ENCODE results near the gene PPP3R1.

The PPP3R1 gene

DNA sequence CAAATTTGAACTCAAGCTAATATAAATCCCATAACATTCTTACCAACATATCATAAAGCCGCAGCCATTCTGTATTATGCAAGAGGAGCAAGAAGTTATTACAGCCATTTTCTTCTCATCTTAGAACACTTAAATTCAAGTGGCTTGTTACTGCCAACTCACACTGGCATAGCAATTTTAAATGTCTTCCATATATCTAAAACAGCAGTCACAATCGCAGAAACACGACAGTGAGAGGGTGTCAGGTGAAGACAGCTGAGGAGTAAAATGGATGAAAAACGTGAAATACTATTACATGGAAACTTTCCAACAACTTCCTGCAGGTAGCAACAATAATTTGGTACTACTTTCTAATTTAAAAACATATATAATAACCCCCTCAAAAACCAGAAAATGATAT, 17.9 kb downstream of the PPP3R1 start:
- DNase-seq (ENCODE audit: low read depth): no peak

DNA sequence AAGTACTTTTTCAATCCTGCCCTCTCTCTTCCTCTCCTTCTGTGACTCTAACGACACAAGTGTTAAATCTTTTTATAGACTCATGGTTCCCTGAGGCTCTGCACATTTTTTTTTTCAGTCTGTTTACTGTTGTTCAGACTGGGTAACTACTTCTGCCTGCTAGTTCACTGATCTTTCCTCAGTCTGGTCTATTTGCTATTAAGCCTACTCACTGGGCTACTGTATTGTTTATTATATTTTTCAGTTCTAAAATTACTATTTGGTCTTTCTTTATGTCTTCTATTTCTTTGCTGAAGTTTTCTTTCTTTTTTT, 21.3 kb downstream of the PPP3R1 start:
- no peak for DNase-seq (ENCODE audit: low read depth)

DNA sequence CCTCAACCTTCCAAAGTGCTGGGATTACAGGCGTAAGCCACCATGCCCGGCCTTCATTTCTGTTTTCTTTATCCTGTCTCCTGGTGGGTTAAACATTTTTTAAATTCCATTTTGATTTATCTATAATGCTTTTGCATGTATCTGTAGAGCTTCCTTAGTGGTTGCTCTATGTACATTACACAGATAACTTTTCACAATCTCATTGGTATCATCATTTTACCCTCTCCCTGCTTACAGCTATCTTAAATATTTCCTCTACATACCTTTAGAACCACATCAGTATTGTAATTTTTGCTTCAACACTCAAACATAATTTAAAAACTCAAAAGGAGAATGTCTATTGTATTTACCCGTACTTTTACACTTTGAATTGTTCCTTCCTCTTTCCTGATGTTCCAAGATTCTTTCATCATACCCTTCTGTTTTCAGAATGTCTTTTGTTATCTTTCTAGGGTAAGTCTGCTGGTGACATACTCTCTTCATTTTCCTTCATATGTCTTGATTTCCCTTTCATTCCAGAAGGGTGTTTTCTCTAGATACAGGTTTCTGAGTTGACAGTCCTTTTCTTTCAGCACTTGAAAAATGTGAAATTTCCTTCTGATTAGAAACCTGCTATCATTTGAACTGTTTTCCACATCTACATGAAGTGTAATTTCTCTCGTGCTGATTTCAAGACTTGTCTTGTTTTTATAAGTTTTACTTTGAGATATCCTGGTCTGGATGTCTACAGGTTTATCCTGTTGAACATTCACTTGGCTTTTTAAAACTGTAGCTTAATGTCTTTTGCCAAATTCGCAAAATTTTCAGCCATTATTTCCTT, 21.9 kb downstream of the PPP3R1 start:
- DNase-seq (ENCODE audit: low read depth): no peak

DNA sequence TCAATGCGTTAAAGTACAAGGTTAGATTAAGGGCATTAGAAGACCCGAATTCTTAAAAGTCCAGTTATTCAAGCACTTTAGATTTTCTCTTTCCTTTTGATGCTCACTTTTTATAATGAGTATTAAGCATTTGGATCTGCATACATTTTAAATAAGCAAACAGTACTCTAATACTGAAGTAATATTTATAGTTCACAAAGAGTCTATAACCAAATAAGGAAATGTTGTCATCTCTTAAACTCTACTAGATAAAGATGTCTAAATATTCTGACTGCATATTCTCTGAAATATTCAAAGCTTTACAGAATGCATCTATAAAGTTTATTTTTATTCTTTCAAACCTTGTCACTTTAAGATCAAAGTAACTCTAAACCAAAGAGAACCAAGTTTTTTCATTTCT, 25.5 kb downstream of the PPP3R1 start:
- DNase-seq (ENCODE audit: low read depth): no peak

DNA sequence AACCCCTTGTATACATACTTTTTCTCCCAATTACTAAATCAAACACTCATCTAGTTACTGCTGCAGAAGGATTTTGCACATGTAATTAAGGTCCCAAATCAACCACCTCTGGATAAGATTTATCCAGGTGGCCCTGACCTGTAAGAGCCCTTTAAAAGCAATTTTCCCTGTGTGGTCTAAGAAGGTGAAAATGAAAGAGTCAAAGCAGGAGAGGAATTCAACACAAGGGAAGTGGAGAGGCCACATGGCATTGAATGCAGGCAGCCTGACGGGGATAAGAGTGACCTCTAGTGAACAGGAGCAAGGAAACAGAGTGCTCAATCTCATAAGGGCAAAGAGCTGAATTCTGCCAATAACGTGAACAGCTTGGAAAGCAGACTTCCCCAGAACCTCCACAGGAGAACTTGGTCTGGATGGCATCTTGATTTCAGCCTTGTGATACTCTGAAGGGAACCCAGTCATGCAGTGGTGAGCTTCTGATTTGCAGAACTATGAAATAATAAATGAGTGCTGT, 27.2 kb downstream of the PPP3R1 start:
- DNase-seq (ENCODE audit: low read depth): no peak

DNA sequence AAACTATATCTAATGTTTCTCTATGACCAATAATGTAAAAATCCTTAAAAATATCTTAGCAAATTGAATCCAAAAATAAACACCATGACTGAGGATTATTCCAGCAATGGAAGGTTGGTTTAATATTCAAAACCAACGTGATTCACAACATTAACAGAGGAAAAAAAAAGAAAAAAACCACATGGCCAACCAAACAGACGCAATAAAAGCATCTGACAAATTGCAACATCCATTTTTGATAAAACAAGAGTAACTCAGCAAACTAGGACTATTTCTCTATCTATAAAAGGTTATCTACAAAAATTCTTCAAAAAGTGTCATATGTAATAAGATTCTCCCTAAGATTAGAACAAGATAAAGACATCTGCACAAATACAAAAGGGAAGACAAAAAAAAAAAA, 28.9 kb downstream of the PPP3R1 start:
- no peak for DNase-seq (ENCODE audit: low read depth)

DNA sequence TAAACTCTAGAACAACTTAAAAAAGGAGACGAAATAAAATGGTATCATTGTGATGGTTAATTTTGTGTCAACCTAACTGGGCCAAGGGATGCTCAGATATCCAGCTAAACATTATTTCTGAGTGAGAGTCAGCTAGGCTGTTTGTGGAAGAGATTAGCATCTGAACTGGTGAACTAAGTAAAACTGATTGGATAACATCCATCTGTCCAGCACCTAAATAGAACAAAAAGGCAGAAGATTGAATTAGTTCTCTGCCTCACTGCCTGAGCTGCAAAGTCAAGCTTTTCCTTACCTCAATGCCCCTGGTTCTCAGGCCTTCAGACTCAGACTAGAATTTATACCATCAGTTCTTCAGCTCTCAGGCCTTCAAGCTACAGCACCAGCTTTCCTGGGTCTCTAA, 30.0 kb downstream of the PPP3R1 start:
- DNase-seq (ENCODE audit: low read depth): no peak

DNA sequence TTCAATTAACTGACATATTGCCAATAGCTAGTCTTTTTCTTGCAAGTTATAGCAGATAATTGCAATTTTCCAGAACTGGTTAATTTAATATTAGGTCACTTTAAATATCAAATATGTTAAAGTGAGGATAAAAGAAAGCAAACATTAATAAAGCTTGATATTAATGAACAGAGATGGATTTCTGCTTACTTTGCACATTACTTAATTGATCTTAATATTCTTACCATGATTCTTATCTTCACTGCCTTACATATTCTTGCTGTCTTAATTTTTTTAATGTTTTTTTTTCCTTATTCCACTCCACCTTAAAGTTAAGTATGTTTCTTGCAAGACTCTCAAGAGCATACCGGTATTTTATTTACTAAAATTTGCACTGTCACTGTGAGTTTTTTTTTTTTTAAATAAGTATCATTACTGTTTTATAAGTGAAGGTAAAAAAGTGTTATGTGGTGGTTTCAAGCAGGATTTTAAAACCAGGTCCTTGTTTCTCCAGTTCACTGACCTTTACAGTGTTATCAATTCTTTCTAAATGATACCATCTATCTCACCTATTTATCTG, 33.9 kb downstream of the PPP3R1 start:
- DNase-seq (ENCODE audit: low read depth): no peak

DNA sequence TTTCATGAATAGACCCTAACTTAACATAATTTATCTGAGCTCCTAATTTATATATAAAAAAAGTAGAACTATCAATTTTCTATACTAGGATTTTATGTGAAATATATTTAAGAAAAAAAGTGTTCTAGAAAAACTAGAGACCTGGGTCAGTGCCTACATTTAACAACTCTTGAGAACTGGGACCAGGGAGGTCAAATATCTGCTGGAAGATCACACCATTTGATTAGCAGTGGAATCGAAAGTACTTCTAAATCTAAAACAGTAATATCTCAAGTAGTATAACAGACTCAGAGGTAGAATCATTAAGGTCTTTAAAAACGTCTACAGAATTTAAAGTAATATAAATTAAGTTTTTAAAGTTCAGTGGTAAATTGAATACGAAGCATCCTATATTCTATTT, 34.6 kb downstream of the PPP3R1 start:
- no peak for DNase-seq (ENCODE audit: low read depth)

DNA sequence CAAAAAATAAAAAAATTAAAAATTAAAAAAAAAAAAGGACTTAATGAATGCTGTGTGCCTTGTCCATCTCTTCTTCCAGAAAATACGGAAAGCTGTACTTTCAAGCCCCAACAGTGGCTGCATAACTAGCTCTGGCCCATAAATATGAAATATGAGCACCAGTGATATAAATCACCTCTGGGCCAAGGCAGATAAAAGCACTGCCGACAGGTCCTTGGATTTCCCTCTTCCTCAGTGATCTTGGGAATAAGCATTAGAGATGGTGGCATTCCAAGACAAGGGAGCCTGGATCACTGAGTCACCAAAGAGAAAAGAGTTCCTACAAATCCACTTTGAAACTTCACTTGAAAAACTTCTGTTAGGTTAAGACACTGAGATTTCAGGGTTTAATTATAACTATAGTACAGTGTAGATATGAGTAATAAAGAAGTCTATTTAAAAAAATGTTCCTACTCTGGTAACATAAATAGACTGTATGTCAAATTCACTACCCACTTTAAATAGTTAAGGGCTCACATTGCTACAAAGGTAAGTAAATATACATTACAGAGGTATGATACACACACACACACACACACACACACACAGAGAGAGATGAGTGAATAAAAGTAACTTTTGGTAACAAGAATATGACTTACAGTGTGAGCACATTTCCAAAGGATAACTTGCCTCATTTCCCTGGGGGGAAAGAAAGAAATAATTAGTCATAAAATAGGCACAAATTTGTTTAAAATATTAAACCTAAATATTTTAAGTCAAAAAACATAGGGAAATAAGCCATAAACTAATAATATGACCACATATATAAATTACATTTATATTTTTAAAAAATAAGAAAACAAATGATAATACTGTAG, 35.6 kb downstream of the PPP3R1 start:
- no peak for DNase-seq (ENCODE audit: low read depth)

DNA sequence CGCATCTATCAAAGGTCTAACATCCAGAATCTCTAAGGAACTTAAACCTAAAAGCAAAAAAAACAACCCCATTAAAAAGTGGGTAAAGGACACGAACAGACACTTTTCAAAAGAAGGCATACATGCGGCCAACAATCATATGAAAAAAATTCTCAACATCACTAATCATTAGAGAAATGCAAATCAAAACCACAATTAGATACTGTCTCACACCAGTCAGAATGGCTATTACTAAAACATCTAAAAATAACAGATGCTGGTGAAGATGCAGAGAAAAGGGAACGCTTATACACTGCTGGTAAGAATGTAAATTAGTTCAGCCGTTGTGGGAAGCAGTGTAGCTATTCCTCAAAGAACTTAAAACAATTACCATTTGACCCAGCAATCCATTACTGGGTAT, 38.0 kb downstream of the PPP3R1 start:
- DNase-seq (ENCODE audit: low read depth): no peak

DNA sequence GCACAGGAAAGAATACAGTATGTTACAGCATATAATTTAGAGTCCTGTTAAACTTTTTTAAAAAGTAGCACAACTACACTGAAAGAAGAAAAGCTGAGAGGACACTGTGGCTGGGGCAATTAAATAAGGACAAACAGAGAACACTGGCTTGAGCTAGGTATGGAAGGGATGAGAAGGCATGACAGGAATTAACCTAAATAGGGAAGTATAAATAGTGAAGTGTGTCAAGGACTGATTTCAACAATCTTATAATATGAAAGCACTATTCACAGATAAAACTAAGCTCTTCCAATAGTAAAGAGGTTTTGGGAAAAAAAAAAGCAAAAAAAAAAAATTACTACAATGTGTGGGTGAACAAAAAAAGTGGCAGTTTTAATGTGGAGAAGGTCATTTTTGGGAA, 45.5 kb downstream of the PPP3R1 start:
- no peak for DNase-seq (ENCODE audit: low read depth)

DNA sequence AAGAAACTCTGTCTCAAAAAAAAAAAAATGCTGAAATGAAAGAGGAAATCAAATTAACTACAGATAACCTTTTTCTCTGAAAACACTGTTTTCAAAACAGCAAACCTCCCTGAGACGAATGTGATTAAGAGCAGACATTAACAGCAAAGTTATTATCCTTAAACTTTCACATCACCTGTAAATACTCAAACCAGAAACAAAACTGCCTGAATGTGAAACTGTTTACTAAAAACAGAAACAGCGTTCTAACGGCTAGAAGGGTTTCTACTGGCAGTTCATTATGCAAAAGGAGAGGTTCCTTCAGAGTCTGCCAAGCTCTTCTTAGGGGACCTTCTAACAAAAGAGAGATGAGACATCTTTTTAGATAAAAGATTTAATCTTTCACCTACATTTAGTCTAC, 48.7 kb downstream of the PPP3R1 start:
- DNase-seq (ENCODE audit: low read depth): no peak

DNA sequence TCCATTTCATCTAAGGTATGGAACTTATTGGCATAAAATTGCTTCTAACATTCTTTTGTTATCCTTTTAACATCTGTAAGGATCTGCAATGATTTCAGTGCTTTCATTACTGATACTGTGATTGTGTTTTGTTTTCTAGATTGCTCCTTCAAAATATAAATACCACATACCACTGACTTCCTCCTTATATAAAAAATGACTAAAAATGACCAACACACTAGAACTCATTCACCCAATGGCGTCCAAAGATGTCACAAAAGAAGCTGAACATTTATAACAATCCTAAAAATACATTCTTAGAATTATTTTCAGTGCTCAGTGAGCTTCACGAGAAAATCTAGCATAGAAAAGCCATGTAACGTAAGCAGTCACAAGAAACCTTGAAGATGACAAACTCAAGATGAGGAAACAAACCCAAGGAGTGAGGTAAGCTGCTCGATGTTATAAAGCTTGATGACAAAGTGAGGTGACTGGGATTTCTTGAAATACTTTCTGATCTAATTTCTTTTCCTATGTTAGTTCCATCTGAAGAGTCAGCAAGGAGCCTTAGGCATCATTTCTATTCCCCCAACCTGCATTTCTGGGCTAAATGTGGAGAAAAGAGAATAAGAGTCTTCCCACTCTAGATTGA, 52.1 kb downstream of the PPP3R1 start:
- no peak for DNase-seq (ENCODE audit: low read depth)

DNA sequence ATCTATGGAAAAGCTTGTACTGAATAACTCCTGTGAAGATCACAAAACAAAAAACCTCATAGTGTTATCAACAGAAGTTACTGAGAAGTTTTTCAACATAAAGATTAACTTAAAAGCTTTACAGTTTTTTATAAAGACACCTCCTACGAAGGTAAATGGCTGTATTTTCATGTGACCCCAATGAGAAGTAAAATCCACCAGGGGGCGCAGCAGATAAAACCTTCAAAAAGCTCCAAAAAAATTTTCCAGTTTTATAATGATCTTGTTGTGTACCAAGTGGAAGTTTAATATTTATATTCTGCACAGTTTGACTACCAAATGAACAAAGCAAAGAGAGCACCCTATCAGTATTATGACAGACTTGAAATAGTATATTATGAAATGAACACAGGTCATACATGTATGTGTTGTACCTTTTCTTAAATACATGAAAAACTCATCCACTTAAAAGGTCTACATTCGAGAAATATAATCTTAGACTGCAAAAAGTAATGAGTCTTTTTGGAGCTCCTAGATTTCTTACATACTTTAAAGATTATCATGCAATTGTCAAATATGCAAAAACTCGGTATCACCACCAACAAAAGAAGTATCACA, 56.1 kb downstream of the PPP3R1 start:
- peak; percentile 46 for DNase-seq (ENCODE audit: low read depth)

DNA sequence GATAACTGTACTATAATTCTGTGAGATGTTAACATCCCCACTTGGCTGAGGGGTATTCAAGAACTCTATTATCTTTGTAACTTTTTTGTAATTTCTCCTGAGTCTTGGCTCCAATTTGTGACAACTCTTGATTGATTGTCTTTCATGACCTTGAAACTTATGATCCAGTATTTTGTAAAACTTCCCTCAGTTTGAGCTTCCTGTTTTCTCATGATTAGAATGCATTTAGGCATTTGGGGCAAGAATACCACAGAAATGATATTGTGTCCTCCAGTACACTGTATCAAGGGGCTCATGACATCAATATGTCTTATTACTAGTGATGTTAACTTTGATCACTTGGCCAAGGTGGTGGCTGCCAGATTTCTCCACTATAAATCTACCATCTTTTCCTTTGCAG, 57.2 kb downstream of the PPP3R1 start:
- DNase-seq (ENCODE audit: low read depth): no peak

DNA sequence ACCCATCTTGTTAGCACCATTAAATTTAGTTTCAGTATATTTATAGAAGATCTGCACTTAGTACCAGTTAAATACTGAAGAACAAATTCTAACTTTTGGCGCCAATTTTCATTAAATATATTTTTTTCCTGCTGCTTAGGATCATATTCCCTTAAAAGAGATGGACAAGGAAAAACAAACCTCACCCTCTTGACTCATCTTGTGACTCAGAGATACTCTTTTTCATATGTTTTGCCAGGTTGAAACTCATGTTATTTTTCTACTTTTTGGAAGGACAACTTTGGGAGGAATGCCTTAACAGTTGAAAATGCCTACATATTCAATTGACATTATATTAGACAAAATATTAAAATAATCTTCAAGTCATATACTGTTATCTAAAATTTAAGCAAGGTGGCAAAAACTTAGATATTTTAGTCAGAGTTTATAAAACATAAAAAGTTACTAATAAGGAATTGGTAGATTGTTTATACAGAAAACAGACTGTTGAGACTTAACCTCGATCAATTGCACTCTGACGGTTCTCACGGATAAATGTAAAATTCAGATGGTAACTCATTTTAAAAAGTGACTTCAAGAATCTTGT, 58.5 kb downstream of the PPP3R1 start:
- DNase-seq (ENCODE audit: low read depth): no peak

DNA sequence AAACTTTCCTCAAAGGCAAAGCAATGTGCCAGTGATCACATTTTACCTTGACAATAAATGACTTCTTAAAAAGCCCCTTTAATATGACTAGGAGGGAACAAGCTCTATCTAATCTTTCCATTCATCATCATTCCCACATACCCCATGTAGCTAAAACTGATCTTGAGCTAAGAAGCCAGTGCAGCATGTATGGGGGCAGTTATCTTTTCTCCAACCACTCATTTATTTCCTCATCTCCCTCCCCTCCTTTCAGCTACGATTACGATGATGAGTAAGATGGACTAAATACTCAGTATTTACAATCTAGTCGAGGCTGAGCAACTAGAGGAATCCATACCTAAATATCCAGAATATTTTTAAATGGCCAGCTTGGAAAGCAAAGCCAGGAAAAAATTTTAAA, 59.2 kb downstream of the PPP3R1 start:
- no peak for DNase-seq (ENCODE audit: low read depth)

DNA sequence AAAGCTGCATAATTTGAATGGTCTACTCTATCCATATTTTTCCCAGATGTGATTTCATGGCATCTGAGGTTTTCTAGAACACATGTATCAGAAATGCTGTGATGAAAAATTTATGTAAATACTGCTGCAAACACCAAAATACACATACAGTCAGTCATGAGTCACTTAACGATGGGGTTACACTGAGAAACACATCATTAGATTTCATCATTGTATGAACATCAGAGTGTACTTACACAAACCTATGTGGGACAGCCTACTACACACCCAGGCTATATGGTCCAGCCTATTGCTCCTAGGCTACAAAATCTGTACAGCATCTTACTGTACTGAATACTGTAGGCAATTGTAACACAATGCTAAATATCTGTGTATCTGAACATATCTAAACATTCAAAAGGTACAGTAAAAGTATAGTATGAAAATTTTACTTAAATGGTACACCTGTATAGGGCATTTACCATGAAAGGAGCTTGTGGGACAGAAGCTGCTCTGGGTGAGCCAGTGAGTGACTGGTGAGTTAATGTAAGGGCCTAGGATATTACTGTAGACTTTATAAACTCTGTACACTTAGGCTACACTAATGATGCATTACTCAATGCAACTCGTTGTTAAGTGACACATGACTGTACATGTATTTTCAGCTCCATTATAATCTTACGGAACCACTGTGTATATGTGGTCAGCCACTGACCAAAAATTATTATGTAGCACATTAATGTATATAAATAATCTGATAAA, 61.2 kb downstream of the PPP3R1 start:
- no peak for DNase-seq (ENCODE audit: low read depth)

DNA sequence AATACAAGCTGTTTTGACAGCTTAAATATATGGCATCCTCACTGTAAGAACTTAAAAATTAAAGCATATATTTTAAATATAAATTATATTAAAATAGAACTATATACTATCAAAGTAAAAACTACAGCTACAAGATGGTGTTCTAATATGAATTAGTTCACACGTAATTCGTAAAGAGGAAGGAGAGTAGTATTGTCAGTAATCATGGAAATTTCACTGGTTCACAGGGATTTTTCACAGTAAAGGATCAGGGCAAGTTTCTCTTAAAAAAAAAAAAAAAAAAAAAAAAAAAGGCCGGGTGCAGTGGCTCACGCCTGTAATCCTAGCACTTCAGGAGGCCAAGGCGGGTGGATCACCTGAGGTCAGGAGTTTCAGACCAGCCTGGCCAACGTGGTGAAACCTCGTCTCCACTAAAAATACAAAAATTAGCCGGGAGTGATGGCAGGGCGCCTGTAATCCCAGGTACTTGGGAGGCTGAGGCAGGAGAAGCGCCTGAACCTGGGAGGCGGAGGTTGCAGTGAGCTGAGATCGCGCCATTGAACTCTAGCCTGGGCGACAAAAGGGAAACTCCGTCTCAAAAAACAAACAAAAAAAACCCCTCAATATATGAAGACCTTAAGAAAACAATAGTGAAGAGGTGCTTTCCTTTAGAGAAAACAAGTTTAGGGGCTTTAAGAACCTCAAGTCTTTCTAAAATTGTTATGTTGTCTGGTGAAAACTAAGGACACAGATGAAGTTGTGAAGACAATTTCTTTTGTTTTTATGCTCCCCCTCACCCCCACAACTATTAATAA, 62.1 kb downstream of the PPP3R1 start:
- no peak for DNase-seq (ENCODE audit: low read depth)

Data from T follicular helper cell (primary cell).